ENCODE data around the gene FAAP20. TPM values are rescaled to one million over a fixed set of nuclear protein-coding genes. Genes with fewer than 3 reads are reported as not detected.
A peak's percentile ranks its signal among the peaks of the same experiment; 100 is the strongest.

FAAP20 gene
- total RNA-seq, 1 donor from 2014 or later: 38.3 TPM

DNA sequence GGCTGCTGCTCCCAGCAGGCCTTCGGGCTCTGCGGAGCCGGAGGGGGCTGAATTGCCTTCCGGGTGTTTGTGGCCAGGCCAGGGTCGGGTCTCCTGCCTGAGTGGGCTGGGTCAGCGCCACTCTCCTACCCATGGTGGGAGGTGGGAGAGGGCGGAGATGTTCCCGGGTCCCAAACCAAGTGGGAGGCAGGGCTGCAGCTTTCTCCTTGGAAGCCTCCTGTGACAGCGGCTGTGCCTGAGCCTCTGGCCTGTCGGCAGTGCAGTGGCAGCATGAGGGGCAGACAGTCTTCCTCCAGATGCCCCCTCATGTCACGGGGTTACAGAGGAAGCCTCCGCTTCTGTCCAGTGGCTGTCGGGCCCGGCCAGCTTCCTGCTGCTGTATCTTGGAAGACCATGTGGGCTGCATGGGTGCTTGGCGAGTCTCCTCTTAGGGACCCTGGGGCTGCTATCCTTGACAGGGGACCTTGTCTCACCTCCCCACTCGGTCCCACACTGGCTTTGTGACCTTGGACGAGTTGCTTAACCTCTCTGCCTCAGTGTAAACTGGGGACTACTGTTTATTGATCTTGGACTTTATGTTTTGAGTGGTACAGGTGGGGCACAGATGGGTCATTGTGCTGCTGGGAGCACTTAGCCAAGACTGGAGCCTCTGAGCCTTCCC is 37.8 kb upstream of the FAAP20 start:
- TF ChIP-seq, protein P1, sequence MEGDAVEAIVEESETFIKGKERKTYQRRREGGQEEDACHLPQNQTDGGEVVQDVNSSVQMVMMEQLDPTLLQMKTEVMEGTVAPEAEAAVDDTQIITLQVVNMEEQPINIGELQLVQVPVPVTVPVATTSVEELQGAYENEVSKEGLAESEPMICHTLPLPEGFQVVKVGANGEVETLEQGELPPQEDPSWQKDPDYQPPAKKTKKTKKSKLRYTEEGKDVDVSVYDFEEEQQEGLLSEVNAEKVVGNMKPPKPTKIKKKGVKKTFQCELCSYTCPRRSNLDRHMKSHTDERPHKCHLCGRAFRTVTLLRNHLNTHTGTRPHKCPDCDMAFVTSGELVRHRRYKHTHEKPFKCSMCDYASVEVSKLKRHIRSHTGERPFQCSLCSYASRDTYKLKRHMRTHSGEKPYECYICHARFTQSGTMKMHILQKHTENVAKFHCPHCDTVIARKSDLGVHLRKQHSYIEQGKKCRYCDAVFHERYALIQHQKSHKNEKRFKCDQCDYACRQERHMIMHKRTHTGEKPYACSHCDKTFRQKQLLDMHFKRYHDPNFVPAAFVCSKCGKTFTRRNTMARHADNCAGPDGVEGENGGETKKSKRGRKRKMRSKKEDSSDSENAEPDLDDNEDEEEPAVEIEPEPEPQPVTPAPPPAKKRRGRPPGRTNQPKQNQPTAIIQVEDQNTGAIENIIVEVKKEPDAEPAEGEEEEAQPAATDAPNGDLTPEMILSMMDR (IDR thresholded peaks at IDR 0.05): no peak
- intact Hi-C loops (cut with DNase I): loop anchor here (5.0 kb wide), 1 partner anchor 45 kb away; no protein-coding TSS in a partner anchor
- Histone ChIP-seq H3K27me3 (no peaks in the 10 kb centered on the region), H3K9me3 (no peaks in the 10 kb centered on the region), H3K4me1 (peaks cover 37 to 48% of the 10 kb centered on the region in 2 donors), H3K27ac (peak overlapping the region; percentile 85 to 93), H3K4me3 (peak overlapping the region; percentile 78 to 85), H3K36me3 (no peaks in the 10 kb centered on the region)
- DNase-seq (ENCODE audit: low spot score in 2 of 2): peak in 1 of 2 donors; percentile 69

DNA sequence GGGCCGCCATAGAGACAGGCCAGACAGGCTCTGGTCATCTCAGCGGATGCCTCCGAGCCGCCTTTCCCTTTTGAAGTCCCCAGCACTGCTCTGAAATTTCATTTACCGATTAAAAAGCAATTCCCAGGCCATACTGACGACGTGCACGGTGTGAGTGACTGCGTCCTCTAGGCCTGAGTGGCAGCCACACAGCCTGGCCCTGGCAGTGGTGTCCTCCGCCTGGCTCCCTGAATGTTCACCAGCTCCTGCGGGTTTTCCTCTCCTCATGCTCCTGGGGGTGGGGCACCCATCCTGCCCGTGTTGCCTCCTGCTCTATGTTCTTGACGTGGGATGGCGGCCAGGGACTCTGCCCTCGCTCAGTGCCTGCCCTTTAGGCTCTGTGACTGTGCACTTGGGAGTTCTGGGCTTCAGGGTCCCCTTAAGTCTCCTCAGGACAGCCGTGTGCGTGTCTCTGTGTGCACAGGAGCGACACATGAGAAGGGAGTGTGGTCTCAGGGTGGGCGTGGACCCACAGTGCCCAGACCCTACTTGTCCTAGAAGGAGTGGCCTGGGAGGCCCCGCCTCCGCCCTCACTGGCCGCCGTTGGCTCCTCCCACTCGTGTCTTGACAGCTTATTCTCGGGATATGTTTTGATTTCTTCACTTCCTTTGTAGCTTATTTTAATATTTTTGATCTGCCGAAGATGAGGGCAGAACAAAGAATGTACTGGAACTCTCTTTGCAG is 37.1 kb upstream of the FAAP20 start:
- TF ChIP-seq, protein P1 (IDR thresholded peaks at IDR 0.05): no peak
- H3K4me3 ChIP-seq: peak overlapping the region; percentile 78 to 85
- DNase-seq (ENCODE audit: low spot score in 2 of 2): peak; percentile 89 to 98
- no peaks in the 10 kb centered on the region for H3K27me3 ChIP-seq
- intact Hi-C loops (cut with DNase I): loop anchor here (5.0 kb wide), 1 partner anchor 46 kb away; no protein-coding TSS in a partner anchor
- H3K9me3 ChIP-seq: no peaks in the 10 kb centered on the region
- no peaks in the 10 kb centered on the region for H3K36me3 ChIP-seq
- H3K4me1 ChIP-seq: peaks cover 33 to 43% of the 10 kb centered on the region in 2 donors
- peak overlapping the region; percentile 85 to 93 for H3K27ac ChIP-seq

DNA sequence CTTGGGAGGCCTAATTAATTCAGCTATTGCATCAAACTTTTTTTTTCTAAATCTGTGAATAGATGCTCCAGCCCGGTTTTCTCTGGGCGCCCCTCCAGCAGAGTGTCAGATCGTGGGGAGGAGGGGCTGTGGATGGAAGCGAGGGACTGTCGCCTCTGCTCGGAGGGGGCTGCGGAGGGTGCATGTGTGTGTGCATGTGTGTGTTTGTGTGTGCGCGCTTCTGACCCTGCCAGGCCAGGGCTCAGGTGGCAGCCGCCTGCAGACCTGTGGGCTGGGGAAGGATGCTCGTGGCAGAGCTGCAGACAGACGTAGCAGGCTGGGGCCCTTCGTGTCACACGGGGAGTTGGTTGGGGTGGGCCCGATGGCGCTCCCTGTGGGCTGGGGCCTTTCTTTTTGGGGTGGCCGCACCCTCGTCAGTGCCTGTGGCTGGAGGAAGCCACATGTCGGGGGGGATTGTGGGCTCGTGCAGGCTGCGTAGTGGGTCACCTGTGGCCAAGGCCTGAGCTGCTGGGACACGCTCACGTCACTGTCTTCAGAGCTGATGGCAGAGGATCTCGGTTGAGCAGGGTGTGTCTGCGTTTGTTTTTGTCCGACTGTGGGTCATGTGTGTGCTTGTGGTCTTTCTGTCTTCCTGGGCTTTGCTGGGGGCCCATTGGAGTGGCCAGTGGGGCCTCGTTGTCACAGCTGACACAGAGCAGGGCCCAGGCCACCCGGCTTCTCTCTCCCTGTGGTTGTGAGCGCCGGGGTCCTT is 36.4 kb upstream of the FAAP20 start:
- intact Hi-C loops (cut with DNase I): loop anchor here (5.0 kb wide), 1 partner anchor 46 kb away; no protein-coding TSS in a partner anchor
- TF ChIP-seq, protein P1 (IDR thresholded peaks at IDR 0.05): no peak
- no peaks in the 10 kb centered on the region for H3K27me3 ChIP-seq
- H3K4me1 ChIP-seq: peaks cover 28 to 40% of the 10 kb centered on the region in 2 donors
- peak overlapping the region; percentile 78 to 85 for H3K4me3 ChIP-seq
- peak overlapping the region; percentile 85 to 93 for H3K27ac ChIP-seq
- no peaks in the 10 kb centered on the region for H3K36me3 ChIP-seq
- no peaks in the 10 kb centered on the region for H3K9me3 ChIP-seq
- DNase-seq (ENCODE audit: low spot score in 2 of 2): peak in 1 of 2 donors; percentile 74

DNA sequence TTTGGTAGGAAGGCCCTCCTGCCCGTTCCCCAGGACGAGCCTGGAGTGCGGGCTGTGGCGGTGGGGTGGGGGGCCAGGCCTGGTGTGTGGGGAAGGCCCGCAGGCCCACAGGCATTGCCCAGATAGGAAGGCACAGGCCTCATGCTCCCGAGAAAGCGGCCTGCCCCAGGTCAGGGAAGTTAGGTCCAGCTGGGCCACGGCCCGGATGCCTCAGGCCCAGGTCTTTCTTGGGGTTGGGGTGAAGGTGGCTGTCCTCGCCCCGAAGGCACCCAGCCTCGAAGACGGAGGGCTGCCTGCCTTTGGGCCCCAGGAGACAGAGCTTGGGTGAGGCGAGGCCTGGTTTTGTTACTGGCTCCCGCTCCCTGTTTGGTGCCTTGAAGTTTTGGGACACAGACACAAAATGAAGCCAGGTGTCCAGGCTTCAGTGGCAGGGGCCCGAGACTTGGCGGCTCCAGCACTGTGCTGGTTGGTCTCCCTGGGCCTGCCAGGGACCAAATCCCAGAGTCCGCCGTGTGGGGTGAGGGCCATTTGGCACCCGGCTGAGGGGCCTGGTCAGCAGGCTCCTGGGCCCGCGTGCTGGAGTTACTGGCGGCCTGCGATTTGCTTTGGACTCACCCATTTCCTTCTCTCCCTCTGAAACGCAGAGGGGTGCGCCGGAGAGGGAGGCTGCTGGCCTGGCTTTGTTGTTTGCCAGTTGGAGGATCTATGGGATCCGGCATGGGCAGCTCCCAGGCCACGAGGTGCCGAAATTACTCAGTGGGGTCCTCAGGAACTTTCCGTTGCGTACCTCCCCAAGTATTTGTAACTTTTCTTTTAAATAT is 35.5 kb upstream of the FAAP20 start:
- peak in 1 of 2 donors; percentile 65 for DNase-seq (ENCODE audit: low spot score in 2 of 2)
- H3K9me3 ChIP-seq: no peaks in the 10 kb centered on the region
- intact Hi-C loops (cut with DNase I): loop anchor here (5.0 kb wide), 1 partner anchor 47 kb away; no protein-coding TSS in a partner anchor
- TF ChIP-seq, protein P1 (IDR thresholded peaks at IDR 0.05): no peak
- H3K36me3 ChIP-seq: no peaks in the 10 kb centered on the region
- peak overlapping the region; percentile 78 to 85 for H3K4me3 ChIP-seq
- peak overlapping the region; percentile 85 to 93 for H3K27ac ChIP-seq
- H3K4me1 ChIP-seq: peaks cover 19 to 32% of the 10 kb centered on the region in 2 donors
- H3K27me3 ChIP-seq: no peaks in the 10 kb centered on the region
